SU-DHL-6 (cell line): ENCODE data around the gene SGCD.

Experiments
- EZH2phosphoT487 ChIP-seq: fragments of 200-600 bp; sonication (generic), shearing (Covaris generic); conservative IDR thresholded peaks from 2 replicates; pipeline ENCODE4 v1.6.1; 2018; ENCODE audit warnings: mild to moderate bottlenecking, antibody characterized with exemption, low read length, moderate library complexity, mixed read lengths
- TF ChIP-seq, protein P1 (sequence below): fragments of 200-600 bp; sonication (generic); IDR thresholded peaks from one replicate; pipeline ENCODE4 v1.5.1; 2017; ENCODE audit warnings: antibody characterized with exemption, mild to moderate bottlenecking, low read length, moderate library complexity; ENCODE audit not compliant: insufficient read depth, poor library complexity, severe bottlenecking

- TF ChIP-seq, protein P1, sequence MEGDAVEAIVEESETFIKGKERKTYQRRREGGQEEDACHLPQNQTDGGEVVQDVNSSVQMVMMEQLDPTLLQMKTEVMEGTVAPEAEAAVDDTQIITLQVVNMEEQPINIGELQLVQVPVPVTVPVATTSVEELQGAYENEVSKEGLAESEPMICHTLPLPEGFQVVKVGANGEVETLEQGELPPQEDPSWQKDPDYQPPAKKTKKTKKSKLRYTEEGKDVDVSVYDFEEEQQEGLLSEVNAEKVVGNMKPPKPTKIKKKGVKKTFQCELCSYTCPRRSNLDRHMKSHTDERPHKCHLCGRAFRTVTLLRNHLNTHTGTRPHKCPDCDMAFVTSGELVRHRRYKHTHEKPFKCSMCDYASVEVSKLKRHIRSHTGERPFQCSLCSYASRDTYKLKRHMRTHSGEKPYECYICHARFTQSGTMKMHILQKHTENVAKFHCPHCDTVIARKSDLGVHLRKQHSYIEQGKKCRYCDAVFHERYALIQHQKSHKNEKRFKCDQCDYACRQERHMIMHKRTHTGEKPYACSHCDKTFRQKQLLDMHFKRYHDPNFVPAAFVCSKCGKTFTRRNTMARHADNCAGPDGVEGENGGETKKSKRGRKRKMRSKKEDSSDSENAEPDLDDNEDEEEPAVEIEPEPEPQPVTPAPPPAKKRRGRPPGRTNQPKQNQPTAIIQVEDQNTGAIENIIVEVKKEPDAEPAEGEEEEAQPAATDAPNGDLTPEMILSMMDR, result no peak
- no peak for TF ChIP-seq EZH2phosphoT487
These were observed 105.8 kb downstream of the SGCD start for GRCh38 chr5:156432830-156433105.
